T-helper 9 cell (primary cell): ENCODE measurements around the gene OR7G2.

ENCODE experiments used
- DNase-seq: peaks from one replicate; pipeline ENCODE4 v3.0.0-alpha.2; 2020
- total RNA-seq, 2 donors: gene quantifications; one replicate each; lab custom pipeline; 2026; lab: John Stamatoyannopoulos, UW

Gene OR7G2
- total RNA-seq, result 0 reads per million in 2 donors

- DNase-seq, result no peak
These were observed at the start of gene OR7G2 for GRCh38 chr19:9107375-9107774. TSS of gene OR7G2 (minus strand) at chr19:9107475. CDS start at chr19:9103243, 4,232 bp downstream.

- no peak for DNase-seq
These were observed 49.0 kb upstream of the OR7G2 start for GRCh38 chr19:9156304-9156703.

GRCh38 chr19:9155591-9155990 lies 48.3 kb upstream of the OR7G2 start:
- no peak for DNase-seq

- DNase-seq, result no peak
These were observed 44.1 kb upstream of the OR7G2 start for GRCh38 chr19:9151367-9151766.

GRCh38 chr19:9150650-9151049 lies 43.4 kb upstream of the OR7G2 start:
- no peak for DNase-seq

GRCh38 chr19:9149997-9150396 lies 42.7 kb upstream of the OR7G2 start:
- DNase-seq, result no peak

- DNase-seq, result no peak
These were observed 41.4 kb upstream of the OR7G2 start for GRCh38 chr19:9148697-9149096.

- no peak for DNase-seq
These were observed 39.6 kb upstream of the OR7G2 start for GRCh38 chr19:9146882-9147281.

- no peak for DNase-seq
These were observed 37.6 kb upstream of the OR7G2 start for GRCh38 chr19:9144920-9145319.

GRCh38 chr19:9140159-9140874 lies 33.0 kb upstream of the OR7G2 start, which contains the start of gene ZNF317:
TSS of gene ZNF317 (plus strand) at chr19:9140397. CDS start at chr19:9156017, 15,620 bp downstream.
- peak; percentile 86 for DNase-seq

- DNase-seq, result no peak
These were observed 32.4 kb upstream of the OR7G2 start for GRCh38 chr19:9139609-9140158.

GRCh38 chr19:9132422-9132821 lies 25.1 kb upstream of the OR7G2 start:
- DNase-seq, result no peak

GRCh38 chr19:9130965-9131364 lies 23.7 kb upstream of the OR7G2 start:
- DNase-seq, result no peak

GRCh38 chr19:9128171-9128570 lies 20.9 kb upstream of the OR7G2 start:
- DNase-seq, result no peak

GRCh38 chr19:9126900-9127405 lies 19.7 kb upstream of the OR7G2 start, which contains the start of gene OR7G3:
TSS of gene OR7G3 (minus strand) at chr19:9126950. CDS start at chr19:9126950, 0 bp downstream.
- no peak for DNase-seq

- no peak for DNase-seq
These were observed 9.3 kb upstream of the OR7G2 start for GRCh38 chr19:9116547-9116946.

- DNase-seq, result no peak
These were observed 8.1 kb upstream of the OR7G2 start, which contains the start of gene OR7G1 for GRCh38 chr19:9115307-9115813. TSS of gene OR7G1 (minus strand) at chr19:9115763. CDS start at chr19:9115763, 0 bp downstream.

GRCh38 chr19:9109959-9110358 lies 2.7 kb upstream of the OR7G2 start:
- DNase-seq, result no peak

- DNase-seq, result no peak
These were observed 20.5 kb downstream of the OR7G2 start, which contains the start of gene OR1M1 for GRCh38 chr19:9086761-9087160. TSS of gene OR1M1 (plus strand) at chr19:9087061. CDS start at chr19:9093245, 6,184 bp downstream.

- DNase-seq, result no peak
These were observed 28.6 kb downstream of the OR7G2 start for GRCh38 chr19:9078651-9079050.

GRCh38 chr19:9076901-9077300 lies 30.4 kb downstream of the OR7G2 start:
- no peak for DNase-seq

- DNase-seq, result no peak
These were observed 32.0 kb downstream of the OR7G2 start for GRCh38 chr19:9075064-9075949.

GRCh38 chr19:9073806-9074205 lies 33.5 kb downstream of the OR7G2 start:
- DNase-seq, result no peak
